Activated T-cell treated with anti-CD3 and anti-CD28 coated beads, Interleukin-2, amount 50 U/mL, for 24 hours (primary cell): ENCODE results near the gene MAP2K6.

Experiments used
- DNase-seq: peaks from one replicate; pipeline ENCODE4 v3.0.0-alpha.2; 2020
- H3K27ac Mint-ChIP-seq: 2 replicates; pipeline ENCODE4 v1.8.0; 2020; ENCODE audit warnings: mild to moderate bottlenecking, mixed read lengths
- H3K27me3 Mint-ChIP-seq: 2 replicates; pipeline ENCODE4 v1.8.0; 2020; ENCODE audit warnings: mixed read lengths
- H3K36me3 Mint-ChIP-seq: 2 replicates; pipeline ENCODE4 v1.8.0; 2020; ENCODE audit warnings: low read depth, mixed read lengths
- H3K4me1 Mint-ChIP-seq: 2 replicates; pipeline ENCODE4 v1.8.0; 2020; ENCODE audit warnings: low read depth, mixed read lengths
- H3K4me3 Mint-ChIP-seq: 2 replicates; pipeline ENCODE4 v1.8.0; 2020; ENCODE audit warnings: mild to moderate bottlenecking, moderate library complexity, mixed read lengths
- H3K9me3 Mint-ChIP-seq: 2 replicates; pipeline ENCODE4 v1.8.0; 2020; ENCODE audit warnings: mixed read lengths

Gene MAP2K6

DNA sequence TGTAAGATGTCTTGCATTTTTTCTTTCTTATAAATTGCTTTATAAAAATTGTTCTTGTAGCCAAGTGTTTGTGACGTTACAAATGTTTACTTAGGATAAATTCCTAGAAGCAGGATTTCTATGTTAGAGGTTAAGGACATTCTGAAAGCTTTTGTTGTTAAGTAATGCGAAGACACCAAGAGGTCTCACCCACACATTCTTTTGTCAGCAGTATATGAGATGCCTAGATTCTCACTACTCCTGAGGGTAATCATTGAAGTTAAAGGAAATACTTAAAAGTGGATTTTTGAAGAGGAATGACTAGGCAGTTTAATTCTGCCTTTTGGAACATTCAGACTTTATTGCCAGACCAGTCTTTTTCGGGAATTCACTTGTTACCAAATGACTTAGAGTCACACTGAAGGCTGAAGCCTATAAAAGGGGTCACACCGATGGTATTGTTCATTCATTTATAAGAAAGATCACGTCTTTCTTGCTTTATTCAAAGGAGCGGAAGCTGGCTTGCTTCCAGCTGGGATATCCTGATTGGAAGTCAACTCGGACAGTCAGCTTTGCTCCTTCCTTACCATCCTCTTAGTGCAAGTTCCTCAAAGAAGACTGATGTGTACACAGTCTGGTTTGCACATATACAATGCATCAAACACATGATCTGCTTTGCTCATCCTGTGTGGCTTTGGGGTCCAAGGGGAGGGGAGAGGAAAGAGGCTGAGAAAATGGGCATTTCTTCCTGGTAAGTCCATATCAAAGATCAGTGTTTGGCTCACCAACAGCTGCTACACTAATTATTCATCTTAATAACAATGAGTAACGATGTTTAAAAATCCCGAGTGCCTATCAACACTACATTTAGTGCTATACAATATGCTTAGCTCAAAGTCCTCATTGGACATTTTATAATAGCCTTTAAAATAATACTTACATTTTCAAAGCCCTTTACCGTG is 160.0 kb downstream of the MAP2K6 start:
- Mint-ChIP-seq H3K4me3 (no peak overlapping the region), H3K36me3 (no peaks in the 10 kb centered on the region), H3K27ac (no peak overlapping the region), H3K27me3 (peaks cover 38% of the 10 kb centered on the region), H3K9me3 (no peaks in the 10 kb centered on the region), H3K4me1 (no peaks in the 10 kb centered on the region)
- DNase-seq: no peak

DNA sequence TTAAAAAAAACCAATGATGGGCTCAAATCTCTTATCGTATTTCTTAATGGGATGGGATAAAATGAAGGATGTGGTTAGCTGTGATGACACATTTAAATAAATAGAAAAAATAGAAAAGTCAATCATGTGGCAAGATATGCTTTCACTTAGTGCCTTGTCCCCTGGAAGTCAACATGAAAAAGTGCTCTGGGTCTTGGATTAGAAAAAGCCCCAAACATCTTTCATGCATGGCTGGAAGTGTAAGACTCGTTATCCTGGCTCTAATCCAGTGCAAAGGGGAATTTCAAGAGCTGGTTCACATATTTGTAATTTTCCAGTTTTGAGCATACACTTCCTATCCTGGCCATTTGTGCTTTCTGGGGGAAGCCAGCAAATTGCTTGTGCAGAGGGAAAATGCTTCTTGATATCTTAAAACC is 160.9 kb downstream of the MAP2K6 start:
- Mint-ChIP-seq H3K4me1 (no peaks in the 10 kb centered on the region), H3K27ac (no peak overlapping the region), H3K9me3 (no peaks in the 10 kb centered on the region), H3K4me3 (no peak overlapping the region), H3K27me3 (peaks cover 44% of the 10 kb centered on the region), H3K36me3 (no peaks in the 10 kb centered on the region)
- no peak for DNase-seq

DNA sequence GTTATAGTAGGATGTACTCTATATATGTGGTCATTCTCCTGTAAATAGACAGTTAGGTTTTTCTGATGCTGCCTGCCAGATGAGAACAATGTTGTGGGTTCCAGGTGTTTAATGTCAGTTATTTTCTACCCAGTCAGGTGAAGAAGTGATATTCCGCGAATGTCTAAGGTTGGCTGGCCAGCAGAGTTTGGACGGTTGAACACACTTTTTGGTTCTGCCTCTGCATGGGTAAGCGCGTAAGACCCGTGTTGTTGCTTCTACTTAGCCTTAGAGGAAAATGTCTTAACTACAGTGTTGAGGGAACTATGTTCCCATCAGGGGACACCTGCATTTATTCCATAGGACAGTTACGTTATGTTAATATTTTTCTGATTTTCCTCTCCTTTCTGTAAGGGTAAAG is 162.6 kb downstream of the MAP2K6 start:
- peaks cover 37% of the 10 kb centered on the region for H3K27me3 Mint-ChIP-seq
- H3K4me3 Mint-ChIP-seq: no peak overlapping the region
- H3K36me3 Mint-ChIP-seq: no peaks in the 10 kb centered on the region
- DNase-seq: no peak
- no peak overlapping the region for H3K27ac Mint-ChIP-seq
- H3K9me3 Mint-ChIP-seq: no peaks in the 10 kb centered on the region
- peaks cover 9% of the 10 kb centered on the region for H3K4me1 Mint-ChIP-seq

DNA sequence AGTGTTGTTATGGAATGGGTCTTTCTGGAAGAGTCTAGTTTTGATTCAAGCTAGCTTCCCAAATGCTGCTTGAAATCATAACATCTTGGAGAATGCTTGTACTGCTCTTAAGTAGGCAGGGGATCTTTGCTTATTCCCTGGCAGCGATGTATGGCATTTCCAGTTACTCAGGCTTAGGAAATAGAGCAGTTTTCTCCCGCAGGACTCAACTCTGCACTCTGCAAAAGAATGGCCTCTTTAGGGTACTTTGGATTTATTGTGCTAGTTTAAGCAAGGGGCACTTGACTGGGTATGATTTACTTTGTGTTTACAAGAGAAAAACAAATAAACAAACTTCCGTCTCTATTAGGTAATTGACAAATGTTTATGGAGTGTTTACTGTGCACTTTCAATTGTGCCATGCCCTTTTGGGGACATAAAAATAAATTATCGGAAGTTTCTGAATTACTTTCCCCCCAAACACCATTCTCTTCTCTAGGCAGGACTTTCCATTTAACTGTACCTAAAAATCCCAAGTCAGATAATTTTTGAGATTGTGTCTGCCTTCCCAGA is 164.0 kb downstream of the MAP2K6 start:
- Mint-ChIP-seq H3K4me3 (no peak overlapping the region), H3K4me1 (peaks cover 9% of the 10 kb centered on the region), H3K36me3 (no peaks in the 10 kb centered on the region), H3K27me3 (peaks cover 39% of the 10 kb centered on the region), H3K27ac (no peak overlapping the region), H3K9me3 (no peaks in the 10 kb centered on the region)
- DNase-seq: no peak

DNA sequence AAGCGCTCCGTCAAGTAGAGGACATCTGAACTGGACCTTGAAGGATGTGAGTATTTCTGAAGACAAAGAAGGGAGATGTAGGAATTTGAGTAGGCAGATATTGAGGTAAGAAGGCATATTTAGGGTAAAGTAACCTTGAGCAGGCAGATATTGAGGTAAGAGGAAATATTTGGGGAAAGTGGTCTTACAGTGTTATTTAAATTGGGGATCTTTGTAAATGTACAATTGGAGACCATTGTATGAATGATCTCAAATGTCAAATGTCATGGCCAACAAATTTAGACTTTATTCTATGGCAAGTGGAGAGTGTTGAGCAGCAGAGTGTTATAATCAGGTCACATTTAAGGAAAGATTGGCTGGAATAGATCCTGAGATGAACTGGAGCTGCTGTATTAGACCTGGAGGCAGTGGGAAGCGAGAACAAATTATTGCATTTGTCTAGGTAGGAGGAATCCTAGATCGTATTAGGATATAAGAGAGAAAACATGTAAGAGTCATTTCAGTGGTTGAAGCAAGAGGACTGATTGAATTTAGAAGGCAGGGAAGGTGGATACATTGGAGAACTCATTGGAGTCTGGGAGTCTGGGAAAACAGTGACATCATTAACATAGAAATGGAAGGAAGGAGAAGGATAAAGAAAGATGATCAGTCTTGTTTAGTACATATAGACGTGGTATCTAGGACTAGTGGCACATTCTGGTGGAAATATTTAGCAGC is 165.6 kb downstream of the MAP2K6 start:
- H3K36me3 Mint-ChIP-seq: no peaks in the 10 kb centered on the region
- no peak overlapping the region for H3K27ac Mint-ChIP-seq
- no peaks in the 10 kb centered on the region for H3K9me3 Mint-ChIP-seq
- H3K4me3 Mint-ChIP-seq: no peak overlapping the region
- H3K4me1 Mint-ChIP-seq: peaks cover 9% of the 10 kb centered on the region
- H3K27me3 Mint-ChIP-seq: peaks cover 38% of the 10 kb centered on the region
- DNase-seq: no peak

DNA sequence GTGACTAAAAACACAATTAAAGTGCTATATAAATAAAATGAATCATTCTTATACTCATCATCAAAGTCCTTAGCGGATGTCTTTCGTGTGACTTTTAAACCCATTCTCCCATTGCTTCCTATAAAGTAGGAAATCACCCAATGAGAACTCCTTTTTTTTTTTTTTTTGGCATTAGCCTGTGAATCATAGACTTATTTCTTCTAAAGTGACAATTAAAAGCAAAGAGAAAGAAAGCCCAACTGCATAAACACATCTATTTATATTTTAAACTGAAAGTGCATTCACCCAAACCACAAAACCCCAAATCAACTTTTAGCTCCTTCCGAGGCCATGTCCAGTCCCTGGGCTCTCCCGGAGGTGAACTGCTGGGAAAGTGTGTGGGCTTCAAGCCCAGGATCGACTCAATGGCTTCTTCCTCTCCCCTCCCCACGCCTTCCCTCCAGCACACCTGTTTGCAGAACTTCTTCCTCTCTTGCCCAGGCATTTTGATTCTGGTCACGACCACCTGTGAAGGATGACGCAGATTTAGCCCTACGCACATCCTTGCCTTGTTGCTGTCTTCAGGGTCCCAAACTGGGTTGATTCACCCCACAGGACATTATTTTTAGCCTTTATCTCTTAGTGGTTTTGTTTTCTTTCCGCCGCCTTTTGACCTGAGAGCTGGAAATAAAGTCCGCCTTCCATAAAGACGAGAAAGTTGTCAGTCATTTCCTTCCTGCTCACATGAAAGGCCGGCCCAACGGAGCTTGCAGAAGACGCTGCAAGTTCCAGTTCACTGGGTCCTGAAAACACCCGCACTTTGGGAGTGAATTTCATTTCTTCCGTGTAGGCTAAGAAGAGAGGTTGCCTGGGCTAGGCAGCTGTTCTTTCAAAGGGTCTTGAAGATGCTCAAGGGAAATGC is 166.8 kb downstream of the MAP2K6 start:
- Mint-ChIP-seq H3K27ac (no peak overlapping the region), H3K4me3 (peak overlapping the region; percentile 59), H3K4me1 (peaks cover 9% of the 10 kb centered on the region), H3K9me3 (no peaks in the 10 kb centered on the region), H3K36me3 (no peaks in the 10 kb centered on the region), H3K27me3 (peaks cover 37% of the 10 kb centered on the region)
- peak; percentile 29 for DNase-seq

DNA sequence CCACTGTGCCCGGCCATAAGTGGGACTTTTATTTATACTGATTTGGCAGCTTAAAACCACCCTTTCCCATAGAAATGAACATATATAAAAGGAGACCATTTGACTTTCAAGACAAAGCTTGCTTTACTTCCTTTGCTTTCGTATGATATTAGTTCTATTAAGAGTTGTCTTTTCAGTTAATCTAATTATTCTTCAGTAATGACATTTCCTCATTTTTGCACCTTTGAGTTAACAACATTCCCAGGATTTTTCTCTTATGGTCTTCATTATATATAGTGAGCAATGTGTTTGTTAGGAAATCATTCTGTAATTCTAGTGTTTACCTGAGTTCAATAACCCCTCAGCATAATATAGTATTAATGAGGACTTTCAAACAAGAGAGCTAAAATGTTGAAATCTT is 173.8 kb downstream of the MAP2K6 start:
- Mint-ChIP-seq H3K4me1 (no peaks in the 10 kb centered on the region), H3K27me3 (peaks cover 10% of the 10 kb centered on the region), H3K9me3 (no peaks in the 10 kb centered on the region), H3K36me3 (no peaks in the 10 kb centered on the region), H3K27ac (no peak overlapping the region), H3K4me3 (no peak overlapping the region)
- DNase-seq: no peak

DNA sequence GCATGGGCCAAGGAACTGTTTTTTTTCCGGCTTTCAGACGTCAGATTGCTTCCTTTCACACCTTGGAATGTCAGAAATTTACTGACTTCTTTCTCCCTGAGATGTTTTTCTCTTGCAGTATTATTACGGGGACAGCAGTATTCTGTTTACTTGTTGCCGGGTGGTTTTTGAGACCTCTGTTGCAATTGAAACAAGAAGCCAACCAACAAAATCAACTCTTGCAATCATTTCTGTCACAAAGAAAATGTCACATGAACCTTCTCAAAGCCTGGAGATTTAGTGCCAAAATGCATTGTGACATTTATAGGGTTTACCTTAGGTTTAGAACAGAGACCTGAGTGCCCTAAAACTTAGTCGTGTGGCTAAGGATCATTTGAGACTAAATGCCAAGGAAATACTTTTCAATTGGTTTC is 174.3 kb downstream of the MAP2K6 start:
- Mint-ChIP-seq H3K36me3 (no peaks in the 10 kb centered on the region), H3K27ac (no peak overlapping the region), H3K4me3 (no peak overlapping the region), H3K4me1 (no peaks in the 10 kb centered on the region), H3K9me3 (no peaks in the 10 kb centered on the region), H3K27me3 (peaks cover 10% of the 10 kb centered on the region)
- no peak for DNase-seq

DNA sequence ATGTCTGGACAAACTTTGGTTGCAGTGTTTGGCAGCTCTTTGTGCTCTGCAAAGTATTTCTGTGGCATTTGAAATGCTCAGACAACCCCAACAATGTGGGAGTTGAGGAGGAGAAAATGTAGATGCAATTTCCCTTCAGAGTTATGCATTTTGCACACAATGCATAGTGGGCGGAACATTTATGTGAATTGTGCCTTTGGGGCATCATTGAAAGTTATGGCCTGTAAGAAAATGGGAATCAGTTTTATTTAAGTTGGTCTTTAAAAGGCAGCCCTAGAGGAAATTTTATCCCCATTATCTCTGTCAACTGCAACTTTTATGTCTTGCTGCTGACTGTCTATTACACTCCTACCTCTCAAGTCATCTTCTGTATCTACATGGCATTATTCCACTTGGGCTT is 176.2 kb downstream of the MAP2K6 start:
- no peak for DNase-seq
- H3K4me3 Mint-ChIP-seq: no peak overlapping the region
- no peaks in the 10 kb centered on the region for H3K4me1 Mint-ChIP-seq
- no peaks in the 10 kb centered on the region for H3K9me3 Mint-ChIP-seq
- H3K27ac Mint-ChIP-seq: no peak overlapping the region
- peaks cover 3% of the 10 kb centered on the region for H3K27me3 Mint-ChIP-seq
- H3K36me3 Mint-ChIP-seq: no peaks in the 10 kb centered on the region

DNA sequence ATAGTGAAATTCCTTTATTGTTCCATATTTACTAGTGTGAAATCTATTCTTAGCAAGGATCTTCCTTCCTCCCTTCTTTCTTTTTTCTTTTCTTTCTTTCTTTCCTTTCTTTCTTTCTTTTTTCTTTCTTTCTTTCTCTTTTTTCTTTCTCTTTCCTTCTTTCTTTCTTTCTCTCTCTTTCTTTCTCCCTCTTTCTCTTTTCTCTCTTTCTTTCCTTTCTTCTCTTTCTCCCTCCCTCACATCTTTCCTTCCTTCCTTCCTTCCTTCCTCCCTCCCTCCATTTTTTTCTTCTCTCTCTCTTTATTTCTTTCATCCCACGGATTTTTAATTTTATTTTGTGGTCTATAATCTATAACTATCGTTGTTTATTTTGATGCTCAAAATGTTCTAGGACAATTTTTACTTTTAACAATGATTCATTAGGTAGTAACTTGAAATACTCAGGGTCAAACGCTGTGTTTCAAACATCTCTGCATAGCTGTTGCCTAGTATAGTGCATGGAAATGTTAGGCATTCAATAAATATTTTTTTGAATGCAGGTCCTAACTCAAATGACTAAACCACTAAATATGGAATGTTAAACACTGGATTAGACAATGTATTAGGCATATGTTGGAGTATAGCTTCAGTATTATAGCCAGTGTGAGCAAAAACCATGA is 178.3 kb downstream of the MAP2K6 start:
- Mint-ChIP-seq H3K4me3 (no peak overlapping the region), H3K36me3 (no peaks in the 10 kb centered on the region), H3K27me3 (peaks cover 3% of the 10 kb centered on the region), H3K4me1 (no peaks in the 10 kb centered on the region), H3K27ac (no peak overlapping the region), H3K9me3 (no peaks in the 10 kb centered on the region)
- no peak for DNase-seq

DNA sequence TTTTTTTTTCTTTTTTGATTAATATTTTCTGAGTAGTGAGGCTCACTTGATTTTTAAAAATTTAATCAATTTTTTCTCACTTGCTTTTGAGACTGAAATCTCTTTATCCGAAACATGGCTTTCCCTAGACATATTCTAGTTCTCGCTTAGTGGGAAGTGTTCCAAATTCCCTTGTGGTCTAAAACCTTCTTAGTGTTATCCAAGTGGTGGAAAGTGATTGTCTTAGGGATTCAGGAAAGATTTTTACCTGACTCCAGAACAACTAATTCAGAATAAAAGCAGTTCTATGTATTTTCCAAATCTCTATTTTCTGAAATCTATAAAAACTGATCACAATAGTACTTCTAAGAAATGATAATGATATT is 178.8 kb downstream of the MAP2K6 start:
- no peak overlapping the region for H3K4me3 Mint-ChIP-seq
- no peak overlapping the region for H3K27ac Mint-ChIP-seq
- H3K27me3 Mint-ChIP-seq: peaks cover 3% of the 10 kb centered on the region
- no peaks in the 10 kb centered on the region for H3K36me3 Mint-ChIP-seq
- DNase-seq: no peak
- no peaks in the 10 kb centered on the region for H3K9me3 Mint-ChIP-seq
- H3K4me1 Mint-ChIP-seq: no peaks in the 10 kb centered on the region

DNA sequence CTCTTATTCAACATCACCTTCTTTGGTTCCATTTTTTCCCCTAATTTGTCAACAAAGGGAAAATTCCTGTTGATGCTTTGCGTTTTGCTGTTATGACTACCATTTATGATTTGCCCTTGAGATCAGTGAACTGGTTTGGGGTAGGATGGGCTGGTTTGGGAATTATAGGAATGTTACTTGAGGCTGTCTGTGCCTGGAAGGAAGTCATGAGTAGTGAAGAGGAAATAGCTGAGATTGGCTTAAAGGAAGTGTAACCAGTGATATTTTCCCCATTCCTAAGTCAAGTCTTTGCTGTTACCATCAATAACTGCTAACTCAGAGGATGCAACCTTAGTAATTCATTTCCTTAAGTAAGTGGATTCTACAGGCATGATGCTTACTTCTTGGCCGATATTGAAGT is 179.2 kb downstream of the MAP2K6 start:
- Mint-ChIP-seq H3K27me3 (peaks cover 3% of the 10 kb centered on the region), H3K4me3 (no peak overlapping the region), H3K36me3 (no peaks in the 10 kb centered on the region), H3K9me3 (no peaks in the 10 kb centered on the region), H3K27ac (no peak overlapping the region), H3K4me1 (no peaks in the 10 kb centered on the region)
- no peak for DNase-seq

DNA sequence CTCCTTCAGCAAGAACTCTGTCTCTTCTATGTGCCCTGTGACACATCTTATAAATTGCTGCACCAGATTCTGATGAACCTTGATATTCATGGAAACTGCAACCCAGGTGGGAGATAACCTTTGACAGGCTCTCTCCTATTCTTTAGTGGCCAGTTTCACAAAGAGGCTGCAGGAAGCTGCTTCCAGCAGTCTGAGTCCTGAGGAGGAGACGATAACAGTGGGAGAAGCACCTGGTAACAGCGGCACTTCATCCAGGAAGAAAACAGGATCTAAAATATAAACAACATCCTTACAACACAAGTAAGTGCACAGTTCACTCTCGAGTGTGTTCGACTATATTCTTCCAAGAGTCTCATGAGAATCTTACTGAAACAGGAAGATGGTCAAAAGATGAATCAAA is 180.1 kb downstream of the MAP2K6 start:
- H3K27ac Mint-ChIP-seq: no peak overlapping the region

DNA sequence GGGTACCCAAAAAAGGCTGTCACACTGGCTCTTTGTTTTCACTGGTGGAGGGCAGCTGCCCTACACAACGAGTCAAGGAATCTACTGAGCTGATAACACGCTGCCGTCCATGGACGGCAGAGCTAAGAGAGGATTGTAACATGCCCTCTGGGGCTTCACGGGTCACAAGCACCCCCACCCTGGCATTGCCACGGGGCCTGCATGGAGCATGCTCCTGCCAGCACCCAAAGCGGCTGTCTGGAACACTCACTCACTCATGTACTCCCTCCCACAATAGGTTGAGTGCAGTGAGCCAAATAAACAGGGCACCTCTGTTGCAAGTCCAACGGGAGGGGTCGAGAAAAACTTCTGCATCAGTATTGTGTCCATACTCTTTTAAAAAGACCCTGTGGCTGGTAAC is 181.6 kb downstream of the MAP2K6 start:
- no peak overlapping the region for H3K27ac Mint-ChIP-seq
- H3K36me3 Mint-ChIP-seq: no peaks in the 10 kb centered on the region
- H3K4me1 Mint-ChIP-seq: no peaks in the 10 kb centered on the region
- H3K9me3 Mint-ChIP-seq: no peaks in the 10 kb centered on the region
- no peaks in the 10 kb centered on the region for H3K27me3 Mint-ChIP-seq
- H3K4me3 Mint-ChIP-seq: no peak overlapping the region
- DNase-seq: no peak

More for the DNA sequence above, 180.1 kb downstream of the MAP2K6 start:
- Mint-ChIP-seq H3K4me1 (no peaks in the 10 kb centered on the region), H3K9me3 (no peaks in the 10 kb centered on the region), H3K4me3 (no peak overlapping the region), H3K27me3 (peaks cover 3% of the 10 kb centered on the region), H3K36me3 (no peaks in the 10 kb centered on the region)
- no peak for DNase-seq
